T-cell (primary cell): ENCODE measurements around the gene CHST6. TPM values are rescaled to one million over a fixed set of nuclear protein-coding genes. Genes with fewer than 3 reads are reported as not detected.

Source experiments
- ATAC-seq, 4 experiments: fragments of 200-7000 bp in 3 of 4; fragments of 150-1000 bp in 1 of 4; cut with Tn5 transposase; replicated peaks in 1 of 4; 1 replicate in 3 of 4; 2 replicates in 1 of 4; pipeline ENCODE4 v1.10.0; 2021; ENCODE audit warnings: moderate library complexity in 3 of 4, mild to moderate bottlenecking in 2 of 4, moderate number of reproducible peaks in 1 of 4
- CTCF ChIA-PET, 2 donors: fragments of 300-600 bp; sonication (Branson Sonifier 250); formaldehyde crosslinking; loops; one replicate each; lab custom pipeline; 2022; ENCODE audit warnings: antibody characterized with exemption in 2 of 2; lab: Charles Lee
- POLR2A ChIA-PET, 2 donors: fragments of 300-600 bp; sonication (Branson Sonifier 250); formaldehyde crosslinking; loops; one replicate each; lab custom pipeline; 2022; ENCODE audit warnings: antibody characterized with exemption in 2 of 2; lab: Charles Lee
- DNase-seq, 35 experiments: peaks; one replicate each; pipeline versions ENCODE4 v3.0.0 to v3.0.0-alpha.2; 2013 to 2023
- H3K27ac ChIP-seq: one replicate; pipeline ENCODE4 v1.5.1; 2013; ENCODE audit warnings: low read length
- H3K27me3 ChIP-seq, 2 experiments: replicated peaks in 1 of 2; 1 replicate in 1 of 2; 2 replicates in 1 of 2; pipeline versions ENCODE4 v1.6.1 to v1.7.0; 2013; ENCODE audit warnings: low read length in 1 of 2, mixed read lengths in 1 of 2; ENCODE audit not compliant: control insufficient read depth in 2 of 2, insufficient read depth in 2 of 2; ENCODE audit errors: extremely low read depth in 1 of 2
- H3K36me3 ChIP-seq, 2 donors: 1 replicate in 1 of 2; 2 replicates in 1 of 2; pipeline versions ENCODE4 v1.6.1 to v1.7.0; 2013; ENCODE audit warnings: low read length in 1 of 2; ENCODE audit not compliant: control insufficient read depth in 2 of 2, insufficient read depth in 1 of 2; ENCODE audit errors: extremely low read depth in 1 of 2
- H3K4me1 ChIP-seq, 2 experiments: 1 replicate in 1 of 2; 2 replicates in 1 of 2; pipeline versions ENCODE4 v1.6.1 to v1.7.0; 2013; ENCODE audit warnings: low read length in 2 of 2, mixed read lengths in 1 of 2; ENCODE audit not compliant: insufficient read depth in 2 of 2, control insufficient read depth in 1 of 2; ENCODE audit errors: extremely low read depth in 1 of 2
- H3K4me3 ChIP-seq, 2 donors: 1 replicate in 1 of 2; 2 replicates in 1 of 2; pipeline versions ENCODE4 v1.5.1 to v1.7.0; 2013; ENCODE audit warnings: mild to moderate bottlenecking in 2 of 2, low read length in 1 of 2, moderate library complexity in 1 of 2; ENCODE audit not compliant: control insufficient read depth in 1 of 2; ENCODE audit errors: extremely low read depth in 1 of 2
- H3K9me3 ChIP-seq: 2 replicates; pipeline ENCODE4 v1.7.0; 2013
- H3K27ac Mint-ChIP-seq, 2 donors: one replicate each; pipeline ENCODE4 v1.8.0; 2020 to 2021; ENCODE audit warnings: mild to moderate bottlenecking in 2 of 2, mixed read lengths in 2 of 2
- H3K27me3 Mint-ChIP-seq, 2 donors: one replicate each; pipeline ENCODE4 v1.8.0; 2021 to 2022; ENCODE audit warnings: mixed read lengths in 2 of 2
- H3K36me3 Mint-ChIP-seq: one replicate; pipeline ENCODE4 v1.8.0; 2021; ENCODE audit warnings: mixed read lengths
- H3K4me1 Mint-ChIP-seq, 3 donors: one replicate each; pipeline ENCODE4 v1.8.0; 2020 to 2022; ENCODE audit warnings: mixed read lengths in 3 of 3, mild to moderate bottlenecking in 1 of 3
- H3K4me3 Mint-ChIP-seq, 3 donors: one replicate each; pipeline ENCODE4 v1.8.0; 2020 to 2022; ENCODE audit warnings: mild to moderate bottlenecking in 3 of 3, mixed read lengths in 3 of 3, moderate library complexity in 3 of 3
- H3K9me3 Mint-ChIP-seq, 3 donors: one replicate each; pipeline ENCODE4 v1.8.0; 2020 to 2022; ENCODE audit warnings: mixed read lengths in 3 of 3
- WGBS: methylation state at CpG from one replicate; pipeline ENCODE4 v1.1.5; 2013; ENCODE audit warnings: missing lambda C conversion rate; ENCODE audit not compliant: insufficient coverage; 5-methylcytosine and 5-hydroxymethylcytosine counted together
- total RNA-seq, 35 experiments: library from RNA in 6 of 35; stranded (reverse) in 6 of 35; fragments of 120-200 nt in 1 of 35; gene quantifications; one replicate each; pipeline versions ENCODE4 v1.2.1 to v1.2.4 and lab custom pipeline; 2013 to 2026

Gene CHST6
- total RNA-seq, 5 donors from 2014 or later (not counting 1 experiment from before 2014, with no cell fraction given) = 0.15 to 0.16 TPM; not detected in 3

DNA sequence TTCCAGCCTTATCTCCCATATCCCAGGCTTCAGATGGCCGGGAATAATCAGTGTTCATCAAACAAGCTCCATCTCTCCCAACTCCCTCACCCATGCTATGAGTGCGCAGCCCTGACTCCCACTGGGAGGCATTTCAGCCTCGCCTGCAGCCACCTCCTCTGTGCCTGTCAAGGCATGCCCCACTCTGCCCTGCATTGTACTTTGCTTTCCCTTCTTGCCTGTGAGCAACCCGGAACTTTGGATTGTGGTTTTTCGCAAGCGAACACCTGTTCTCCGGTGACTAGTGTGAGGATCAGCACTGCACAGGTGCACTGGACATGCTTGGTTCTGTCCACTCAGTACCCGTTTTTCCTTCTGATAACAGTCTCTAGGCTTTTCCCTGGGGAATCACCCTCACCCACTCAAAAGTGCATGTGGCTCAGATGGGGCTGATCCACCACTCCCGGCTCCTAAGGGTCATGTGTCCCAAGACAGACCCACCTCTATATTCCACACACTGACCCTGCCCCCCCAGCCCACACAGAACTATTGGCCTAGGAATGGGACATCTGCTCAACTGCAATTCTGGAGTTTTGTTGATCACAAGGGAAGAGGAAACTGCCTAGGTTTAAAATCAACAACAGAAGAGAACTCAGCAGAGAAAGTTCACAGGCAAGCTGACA, 9.1 kb downstream of the CHST6 start:
- ATAC-seq = no peak
- Mint-ChIP-seq H3K36me3 (no peaks in the 10 kb centered on the region), H3K9me3 (no peaks in the 10 kb centered on the region), H3K4me3 (no peak overlapping the region), H3K27me3 (peaks cover 9 to 23% of the 10 kb centered on the region in 2 donors), H3K4me1 (no peaks in the 10 kb centered on the region), H3K27ac (no peak overlapping the region)
- POLR2A ChIA-PET = no interaction called here
- Histone ChIP-seq H3K27ac (no peak overlapping the region), H3K36me3 (no peaks in the 10 kb centered on the region), H3K4me1 (no peaks in the 10 kb centered on the region), H3K27me3 (peaks cover 0 to 23% of the 10 kb centered on the region in 2 experiments), H3K9me3 (no peaks in the 10 kb centered on the region), H3K4me3 (no peak overlapping the region)
- DNase-seq = no peak
- CTCF ChIA-PET = no interaction called here
- 78% methylated on average over 9 of the region's 9 CpGs for WGBS

DNA sequence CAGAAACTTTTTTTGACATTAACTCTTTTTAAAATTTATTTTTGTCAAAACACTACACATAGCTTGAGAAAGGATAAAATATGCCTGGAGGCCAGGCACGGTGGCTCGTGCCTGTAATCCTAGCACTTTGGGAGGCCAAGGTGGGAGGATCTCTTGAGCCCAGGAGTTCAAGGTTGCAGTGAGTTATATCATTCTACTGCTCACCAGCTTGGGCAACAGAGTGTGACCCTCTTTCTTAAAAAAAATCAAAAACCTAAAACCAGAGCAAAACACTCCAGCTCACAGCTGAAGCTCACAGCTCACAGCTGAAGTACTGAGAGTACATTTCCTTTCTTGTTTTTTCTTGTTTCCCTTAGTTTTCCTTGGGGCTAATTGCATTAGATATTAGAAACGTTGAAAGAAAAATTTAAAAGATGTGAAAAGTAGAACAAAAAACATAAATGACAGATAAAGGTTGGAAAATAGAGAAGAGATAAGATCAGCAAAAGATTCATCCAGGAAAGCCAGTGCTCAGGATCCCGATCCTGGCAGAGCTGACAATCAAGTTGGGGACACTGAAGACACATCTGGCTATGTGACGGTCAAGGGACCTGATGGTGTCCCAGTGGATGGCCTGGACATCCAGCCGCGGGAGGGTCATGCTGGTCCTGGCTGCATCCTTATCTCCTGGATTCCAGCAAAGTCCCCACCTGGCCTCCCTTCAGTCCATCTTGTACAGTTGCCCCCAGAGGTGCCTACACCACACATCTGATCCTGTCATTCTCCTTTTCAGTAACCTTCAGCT, 9.8 kb downstream of the CHST6 start:
- H3K27ac ChIP-seq = no peak overlapping the region
- no peaks in the 10 kb centered on the region for H3K4me1 Mint-ChIP-seq
- no peaks in the 10 kb centered on the region for H3K9me3 Mint-ChIP-seq
- ChIA-PET POLR2A (no interaction called here), CTCF (no interaction called here)
- H3K27me3 Mint-ChIP-seq = peaks cover 9 to 23% of the 10 kb centered on the region in 2 donors
- DNase-seq (no peak), ATAC-seq (no peak)
- H3K27me3 ChIP-seq = peaks cover 0 to 27% of the 10 kb centered on the region in 2 experiments
- WGBS = 72% methylated on average over 5 of the region's 7 CpGs
- no peaks in the 10 kb centered on the region for H3K36me3 Mint-ChIP-seq
- no peaks in the 10 kb centered on the region for H3K9me3 ChIP-seq
- H3K4me3 ChIP-seq = no peak overlapping the region
- no peaks in the 10 kb centered on the region for H3K36me3 ChIP-seq
- H3K4me1 ChIP-seq = no peaks in the 10 kb centered on the region
- H3K27ac Mint-ChIP-seq = no peak overlapping the region
- no peak overlapping the region for H3K4me3 Mint-ChIP-seq

DNA sequence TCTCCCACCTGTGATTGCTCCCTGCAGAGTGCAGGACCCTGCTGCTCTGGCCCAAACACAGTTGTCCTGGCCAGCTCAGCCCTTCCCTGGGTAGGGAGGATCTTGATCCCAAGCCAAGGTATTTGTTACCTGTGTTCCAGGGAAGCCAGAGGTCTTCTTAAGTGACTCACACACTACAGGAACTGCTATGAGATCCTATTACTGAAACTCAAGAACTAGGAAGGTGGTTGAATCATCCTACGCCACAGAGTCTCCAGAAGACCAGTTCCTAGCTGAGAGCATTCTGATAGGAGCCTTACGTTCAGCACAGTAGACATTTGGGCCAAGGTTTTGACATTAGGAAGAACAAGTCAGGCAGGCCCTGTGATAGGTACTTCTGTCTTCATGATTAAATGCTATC, 12.0 kb downstream of the CHST6 start:
- ChIA-PET CTCF (no interaction called here), POLR2A (no interaction called here)
- WGBS = 84% methylated on average over 2 of the region's 2 CpGs
- Mint-ChIP-seq H3K27ac (no peak overlapping the region), H3K36me3 (no peaks in the 10 kb centered on the region), H3K4me3 (no peak overlapping the region), H3K27me3 (peaks cover 13 to 24% of the 10 kb centered on the region in 2 donors), H3K9me3 (no peaks in the 10 kb centered on the region), H3K4me1 (no peaks in the 10 kb centered on the region)
- ATAC-seq (no peak), DNase-seq (no peak)
- Histone ChIP-seq H3K36me3 (no peaks in the 10 kb centered on the region), H3K4me3 (no peak overlapping the region), H3K9me3 (no peaks in the 10 kb centered on the region), H3K27me3 (peaks cover 0 to 27% of the 10 kb centered on the region in 2 experiments), H3K4me1 (no peaks in the 10 kb centered on the region), H3K27ac (no peak overlapping the region)

DNA sequence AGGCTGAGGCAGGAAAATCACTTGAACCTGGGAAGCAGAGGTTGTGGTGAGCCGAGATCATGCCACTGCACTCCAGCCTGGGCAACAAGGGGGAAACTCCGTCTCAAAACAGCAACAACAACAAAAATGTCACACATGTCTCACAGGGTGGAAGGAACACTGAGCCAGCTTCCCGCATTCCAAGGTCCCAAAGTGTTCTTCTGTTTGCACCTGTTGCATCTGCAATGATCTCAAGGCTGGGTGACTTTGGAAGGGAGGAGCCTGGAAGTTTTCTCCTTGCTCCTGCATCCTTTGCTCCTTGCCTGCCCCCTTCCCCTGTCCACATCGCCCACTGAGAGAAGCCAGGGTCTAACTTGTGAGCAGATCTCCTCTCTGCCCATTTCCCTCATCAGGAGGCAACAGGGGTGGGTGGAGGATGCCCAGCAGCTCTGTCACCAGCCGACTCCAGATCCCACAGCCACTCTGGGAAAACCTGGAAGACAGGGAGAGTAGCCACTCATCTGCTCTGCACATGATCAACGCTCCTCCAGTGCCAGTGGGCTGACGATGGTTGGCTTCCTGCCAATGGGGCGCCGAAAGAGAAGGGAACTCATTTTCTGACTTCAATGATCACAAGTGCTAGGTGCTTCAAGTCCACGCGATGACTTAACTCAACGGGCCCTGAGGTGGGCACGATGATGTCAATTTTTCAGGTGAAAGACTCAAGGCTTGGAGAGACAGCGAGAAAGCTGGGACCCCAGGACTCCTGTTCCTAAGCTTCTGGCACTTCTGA, 12.6 kb downstream of the CHST6 start:
- H3K27me3 ChIP-seq = peaks cover 0 to 27% of the 10 kb centered on the region in 2 experiments
- Mint-ChIP-seq H3K4me3 (no peak overlapping the region), H3K36me3 (no peaks in the 10 kb centered on the region), H3K4me1 (no peaks in the 10 kb centered on the region), H3K27me3 (peaks cover 19 to 25% of the 10 kb centered on the region in 2 donors), H3K27ac (no peak overlapping the region), H3K9me3 (no peaks in the 10 kb centered on the region)
- no peaks in the 10 kb centered on the region for H3K36me3 ChIP-seq
- H3K9me3 ChIP-seq = no peaks in the 10 kb centered on the region
- POLR2A ChIA-PET = no interaction called here
- H3K4me1 ChIP-seq = no peaks in the 10 kb centered on the region
- CTCF ChIA-PET = interaction anchor here in 1 of 2 donors (1.0 kb wide), 1 partner anchor 11 kb away, joined by 3 read pairs; no protein-coding TSS in a partner anchor
- H3K4me3 ChIP-seq = no peak overlapping the region
- DNase-seq (no peak), ATAC-seq (no peak)
- H3K27ac ChIP-seq = no peak overlapping the region
- WGBS = 75% methylated on average over 11 of the region's 14 CpGs

DNA sequence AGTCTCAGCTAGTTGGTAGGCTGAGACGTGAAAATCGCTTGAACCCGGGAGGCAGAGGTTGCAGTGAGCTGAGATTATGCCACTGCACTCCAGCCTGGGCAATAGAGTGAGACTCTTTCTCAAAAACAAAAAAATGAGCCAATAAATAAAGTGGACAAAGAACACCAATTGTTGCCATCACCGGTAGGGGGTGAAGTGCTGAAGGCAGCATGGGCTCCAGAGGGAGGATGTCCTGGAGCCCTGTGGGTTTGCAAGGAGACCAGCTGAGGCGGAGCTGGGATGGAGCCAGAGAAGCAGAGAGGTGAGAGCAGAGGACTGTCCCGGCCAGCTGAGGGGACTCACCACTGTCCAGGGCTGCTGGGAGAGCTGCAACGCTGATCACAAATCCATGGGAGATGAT, 13.8 kb downstream of the CHST6 start:
- no peaks in the 10 kb centered on the region for H3K36me3 Mint-ChIP-seq
- H3K4me1 Mint-ChIP-seq = no peaks in the 10 kb centered on the region
- POLR2A ChIA-PET = no interaction called here
- WGBS = 86% methylated on average over 7 of the region's 7 CpGs
- ATAC-seq (no peak), DNase-seq (no peak)
- H3K27me3 Mint-ChIP-seq = peaks cover 23 to 30% of the 10 kb centered on the region in 2 donors
- H3K9me3 Mint-ChIP-seq = no peaks in the 10 kb centered on the region
- no peaks in the 10 kb centered on the region for H3K9me3 ChIP-seq
- H3K27ac Mint-ChIP-seq = no peak overlapping the region
- no peak overlapping the region for H3K27ac ChIP-seq
- CTCF ChIA-PET = interaction anchor here in 1 of 2 donors (1.0 kb wide), 1 partner anchor 10 kb away, joined by 3 read pairs; no protein-coding TSS in a partner anchor
- H3K4me3 Mint-ChIP-seq = no peak overlapping the region
- no peaks in the 10 kb centered on the region for H3K36me3 ChIP-seq
- H3K27me3 ChIP-seq = peaks cover 0 to 27% of the 10 kb centered on the region in 2 experiments
- H3K4me1 ChIP-seq = no peaks in the 10 kb centered on the region
- no peak overlapping the region for H3K4me3 ChIP-seq

DNA sequence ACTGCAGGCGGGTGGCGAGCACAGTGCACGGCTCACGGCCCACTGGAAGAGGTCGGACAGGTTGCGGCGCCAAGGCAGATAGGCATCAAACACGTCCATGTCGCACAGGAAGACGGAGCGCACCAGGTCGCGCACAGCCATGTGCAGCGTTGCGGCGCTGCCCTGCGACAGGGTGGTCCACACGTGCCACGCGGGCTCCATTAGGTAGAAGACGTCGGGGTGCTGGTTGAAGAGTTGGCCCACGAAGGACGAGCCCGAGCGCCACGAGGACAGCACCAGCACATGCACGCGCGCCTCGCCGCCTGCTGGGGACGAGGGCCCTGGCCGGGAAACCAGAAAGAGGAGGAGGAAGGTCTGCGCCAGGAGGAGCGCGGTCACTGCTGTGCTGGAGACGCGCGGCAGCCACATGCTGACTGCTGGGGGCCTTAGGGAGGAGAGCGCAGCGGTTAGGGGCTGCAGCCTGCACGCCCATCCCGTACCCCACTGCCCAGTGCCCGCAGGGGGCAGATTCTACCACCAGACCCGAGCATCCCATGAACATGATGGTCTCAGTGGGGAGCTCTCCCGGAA, 15.7 kb downstream of the CHST6 start:
- Histone ChIP-seq H3K4me3 (no peak overlapping the region), H3K4me1 (no peaks in the 10 kb centered on the region), H3K27me3 (peaks cover 0 to 19% of the 10 kb centered on the region in 2 experiments), H3K27ac (no peak overlapping the region), H3K9me3 (no peaks in the 10 kb centered on the region), H3K36me3 (no peaks in the 10 kb centered on the region)
- POLR2A ChIA-PET = no interaction called here
- Mint-ChIP-seq H3K27ac (no peak overlapping the region), H3K4me1 (no peaks in the 10 kb centered on the region), H3K9me3 (no peaks in the 10 kb centered on the region), H3K36me3 (no peaks in the 10 kb centered on the region), H3K4me3 (no peak overlapping the region), H3K27me3 (peaks cover 14 to 22% of the 10 kb centered on the region in 2 donors)
- no peak for ATAC-seq
- 97% methylated on average over 47 of the region's 47 CpGs for WGBS
- CTCF ChIA-PET = no interaction called here
- DNase-seq = no peak
